Endodermal cell (in vitro differentiated cells): ENCODE measurements around the gene HPS3. TPM values are rescaled to one million over a fixed set of nuclear protein-coding genes. Genes with fewer than 3 reads are reported as not detected.

Experiments used
- DNase-seq: peaks from one replicate; pipeline ENCODE4 v3.0.0-alpha.2; 2017
- H3K27ac ChIP-seq: 2 replicates; pipeline ENCODE4 v1.5.1; 2013; ENCODE audit warnings: mild to moderate bottlenecking, low read depth, low read length, moderate library complexity
- H3K27me3 ChIP-seq: 2 replicates; pipeline ENCODE4 v1.6.1; 2013; ENCODE audit warnings: mild to moderate bottlenecking, low read length, moderate library complexity; ENCODE audit not compliant: insufficient read depth, control insufficient read depth, poor library complexity, severe bottlenecking
- H3K36me3 ChIP-seq: 2 replicates; pipeline ENCODE4 v1.7.0; 2013; ENCODE audit warnings: mild to moderate bottlenecking, low read length, moderate library complexity; ENCODE audit not compliant: control insufficient read depth, insufficient read depth
- H3K4me1 ChIP-seq: one replicate; pipeline ENCODE4 v1.7.0; 2013; ENCODE audit warnings: low read length; ENCODE audit not compliant: control insufficient read depth, insufficient read depth
- H3K4me3 ChIP-seq: 2 replicates; pipeline ENCODE4 v1.5.1; 2013; ENCODE audit warnings: mild to moderate bottlenecking, low read length, moderate library complexity
- H3K9ac ChIP-seq: 2 replicates; pipeline ENCODE4 v1.6.1; 2013; ENCODE audit warnings: mild to moderate bottlenecking, low read length, moderate library complexity; ENCODE audit not compliant: poor library complexity, severe bottlenecking; ENCODE audit errors: extremely low read depth
- H3K9me3 ChIP-seq: 2 replicates; pipeline ENCODE4 v1.6.1; 2013; ENCODE audit warnings: mild to moderate bottlenecking, low read length, moderate library complexity; ENCODE audit not compliant: control insufficient read depth
- H3K27ac Mint-ChIP-seq: 2 replicates; pipeline ENCODE4 v1.8.0; 2020; ENCODE audit warnings: mixed read lengths
- H3K27me3 Mint-ChIP-seq: 2 replicates; pipeline ENCODE4 v1.8.0; 2021; ENCODE audit warnings: mild to moderate bottlenecking, mixed read lengths; ENCODE audit not compliant: insufficient read depth
- H3K36me3 Mint-ChIP-seq: 2 replicates; pipeline ENCODE4 v1.8.0; 2020; ENCODE audit warnings: low read depth, mixed read lengths
- H3K4me1 Mint-ChIP-seq: 2 replicates; pipeline ENCODE4 v1.8.0; 2020; ENCODE audit warnings: mixed read lengths
- H3K4me3 Mint-ChIP-seq: 2 replicates; pipeline ENCODE4 v1.8.0; 2020; ENCODE audit warnings: mild to moderate bottlenecking, moderate library complexity, mixed read lengths
- H3K9me3 Mint-ChIP-seq: 2 replicates; pipeline ENCODE4 v1.8.0; 2020; ENCODE audit warnings: mild to moderate bottlenecking, mixed read lengths
- CTCF ChIP-seq: fragments of 200-600 bp; sonication (generic); conservative IDR thresholded peaks from 2 replicates; pipeline ENCODE4 v1.5.0; 2021; ENCODE audit warnings: antibody characterized with exemption, mild to moderate bottlenecking
- WGBS, 2 experiments: methylation state at CpG; one replicate each; pipeline versions ENCODE4 v1.1.5 to v1.1.7; 2013; ENCODE audit warnings: missing lambda C conversion rate in 2 of 2, mixed read lengths in 1 of 2; ENCODE audit not compliant: insufficient coverage in 1 of 2, insufficient read length in 1 of 2; 5-methylcytosine and 5-hydroxymethylcytosine counted together
- total RNA-seq, 2 donors: library from RNA; stranded (reverse); fragmentation: NEBNext Ultra II Directional in 1 of 2; extraction: Animal tissue kit (Norgen Biotek cat#: 25700) in 1 of 2; gene quantifications; 2 replicates in 1 of 2; 3 replicates in 1 of 2; pipeline ENCODE4 v1.2.1, GENCODE V29; 2021

Gene HPS3
- total RNA-seq, 2 donors from 2014 or later, result 26.0 to 28.7 TPM

- no peaks in the 10 kb centered on the region for H3K27me3 ChIP-seq
- TF ChIP-seq CTCF, result no peak
- Mint-ChIP-seq H3K27me3 (no peaks in the 10 kb centered on the region), H3K9me3 (no peaks in the 10 kb centered on the region), H3K27ac (peak overlapping the region; percentile 67), H3K4me3 (no peak overlapping the region), H3K4me1 (peaks cover 15% of the 10 kb centered on the region), H3K36me3 (peaks cover 24% of the 10 kb centered on the region)
- peaks cover 22% of the 10 kb centered on the region for H3K36me3 ChIP-seq
- H3K9ac ChIP-seq, result no peak overlapping the region
- no peak for DNase-seq
- H3K4me3 ChIP-seq, result no peak overlapping the region
- H3K4me1 ChIP-seq, result peaks cover 7% of the 10 kb centered on the region
- 95 to 99% methylated on average over 6 of the region's 6 CpGs for WGBS, 2 experiments
- no peaks in the 10 kb centered on the region for H3K9me3 ChIP-seq
- H3K27ac ChIP-seq, result no peak overlapping the region
Observed at GRCh38 chr3:149150436-149150835, 21.0 kb downstream of the HPS3 start.

DNA sequence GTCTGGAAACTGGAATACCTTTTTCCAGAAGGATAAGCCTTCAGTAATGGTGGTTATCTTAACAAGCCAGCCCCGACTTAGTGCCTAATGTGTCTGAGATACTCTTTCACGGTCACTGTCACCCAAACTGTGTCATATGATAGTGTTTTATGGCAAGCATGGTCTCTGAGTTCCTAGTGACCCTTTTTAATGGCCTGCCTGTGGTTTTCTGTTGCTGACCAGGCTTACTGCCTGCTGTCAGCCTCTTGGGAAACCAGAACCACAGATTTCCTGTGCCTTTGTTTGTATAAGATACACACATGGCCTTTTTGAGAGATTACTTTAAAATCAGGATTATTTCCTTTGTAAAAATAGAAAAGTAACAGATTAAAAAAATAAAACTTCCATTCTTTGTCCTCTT lies 22.4 kb downstream of the HPS3 start:
- peaks cover 23% of the 10 kb centered on the region for H3K36me3 Mint-ChIP-seq
- Histone ChIP-seq H3K27me3 (no peaks in the 10 kb centered on the region), H3K9ac (no peak overlapping the region), H3K4me1 (peaks cover 7% of the 10 kb centered on the region), H3K4me3 (no peak overlapping the region), H3K9me3 (no peaks in the 10 kb centered on the region), H3K36me3 (peaks cover 30% of the 10 kb centered on the region), H3K27ac (no peak overlapping the region)
- DNase-seq, result no peak
- no peaks in the 10 kb centered on the region for H3K9me3 Mint-ChIP-seq
- no peak overlapping the region for H3K4me3 Mint-ChIP-seq
- H3K27me3 Mint-ChIP-seq, result no peaks in the 10 kb centered on the region
- 86 to 91% methylated on average over 2 of the region's 2 CpGs for WGBS, 2 experiments
- no peak for TF ChIP-seq CTCF
- H3K27ac Mint-ChIP-seq, result peak overlapping the region; percentile 50
- peaks cover 15% of the 10 kb centered on the region for H3K4me1 Mint-ChIP-seq

DNA sequence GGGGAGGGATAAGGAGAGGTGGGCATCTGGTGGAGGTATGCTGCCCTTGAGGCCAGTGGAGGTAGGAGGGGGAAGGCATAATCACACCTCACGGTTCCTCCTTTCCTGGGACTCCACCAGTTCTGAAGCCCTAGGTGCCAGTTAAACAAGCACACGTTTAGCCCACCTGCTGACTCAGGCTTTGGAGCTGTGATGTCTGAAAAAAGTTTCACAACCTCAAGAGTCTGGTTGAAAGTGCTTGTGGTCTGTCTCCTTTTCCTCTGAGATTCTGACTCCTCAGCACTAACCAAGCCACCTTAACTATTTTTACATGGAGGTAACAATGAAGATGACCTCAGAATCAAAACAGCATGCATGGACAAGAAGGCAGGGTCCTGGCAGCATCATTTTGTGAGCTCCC lies 23.0 kb downstream of the HPS3 start:
- H3K4me1 Mint-ChIP-seq, result peaks cover 15% of the 10 kb centered on the region
- H3K9me3 Mint-ChIP-seq, result no peaks in the 10 kb centered on the region
- Histone ChIP-seq H3K27me3 (no peaks in the 10 kb centered on the region), H3K9me3 (no peaks in the 10 kb centered on the region), H3K9ac (no peak overlapping the region), H3K27ac (no peak overlapping the region), H3K4me3 (no peak overlapping the region), H3K4me1 (peaks cover 7% of the 10 kb centered on the region), H3K36me3 (peaks cover 34% of the 10 kb centered on the region)
- peak overlapping the region; percentile 48 for H3K27ac Mint-ChIP-seq
- DNase-seq, result no peak
- H3K4me3 Mint-ChIP-seq, result no peak overlapping the region
- no peaks in the 10 kb centered on the region for H3K27me3 Mint-ChIP-seq
- peaks cover 26% of the 10 kb centered on the region for H3K36me3 Mint-ChIP-seq
- 63 to 85% methylated on average over 2 of the region's 2 CpGs for WGBS, 2 experiments
- TF ChIP-seq CTCF, result no peak
